Spleen (tissue), 11 donors: Measurements from ENCODE around the gene SF3B1. TPM values are rescaled to one million over a fixed set of nuclear protein-coding genes. Genes with fewer than 3 reads are reported as not detected.

Source experiments
- DNase-seq: peaks from one replicate; pipeline ENCODE4 v3.0.0-alpha.2; 2020
- H3K27ac ChIP-seq, 8 donors: fragments of 200-600 bp; sonication (generic) in 7 of 8; 1 replicate in 4 of 8; 2 replicates in 4 of 8; pipeline versions ENCODE4 v1.5.0 to v1.8.0; 2016 to 2021; ENCODE audit warnings: inconsistent platforms in 4 of 8, mild to moderate bottlenecking in 4 of 8, moderate library complexity in 1 of 8
- H3K27me3 ChIP-seq, 7 donors: fragments of 200-600 bp; sonication (generic) in 6 of 7; replicated peaks in 1 of 7; 1 replicate in 4 of 7; 2 replicates in 3 of 7; pipeline versions ENCODE4 v1.5.0 to v1.8.0; 2016 to 2021; ENCODE audit warnings: inconsistent platforms in 3 of 7, mild to moderate bottlenecking in 1 of 7
- H3K36me3 ChIP-seq, 6 donors: fragments of 200-600 bp; sonication (generic) in 5 of 6; 1 replicate in 4 of 6; 2 replicates in 2 of 6; pipeline versions ENCODE4 v1.5.0 to v1.8.0; 2016 to 2021; ENCODE audit warnings: inconsistent platforms in 2 of 6
- H3K4me1 ChIP-seq, 6 donors: fragments of 200-600 bp; sonication (generic) in 5 of 6; 1 replicate in 3 of 6; 2 replicates in 3 of 6; pipeline versions ENCODE4 v1.5.0 to v1.8.0; 2016 to 2021; ENCODE audit warnings: inconsistent platforms in 3 of 6
- H3K4me3 ChIP-seq, 8 donors: fragments of 200-600 bp; sonication (generic) in 7 of 8; 1 replicate in 4 of 8; 2 replicates in 4 of 8; pipeline versions ENCODE4 v1.5.0 to v1.8.0; 2016 to 2021; ENCODE audit warnings: inconsistent platforms in 4 of 8, mild to moderate bottlenecking in 4 of 8, moderate library complexity in 2 of 8
- H3K9me3 ChIP-seq, 8 donors: fragments of 200-600 bp; sonication (generic) in 7 of 8; 1 replicate in 4 of 8; 2 replicates in 4 of 8; pipeline versions ENCODE4 v1.5.0 to v1.8.0; 2016 to 2021; ENCODE audit warnings: inconsistent platforms in 4 of 8
- POLR2A ChIP-seq, 3 donors: fragments of 450-650 bp; IDR thresholded peaks; one replicate each; pipeline ENCODE4 v1.5.1; 2017; ENCODE audit warnings: antibody characterized with exemption in 3 of 3, mild to moderate bottlenecking in 1 of 3
- POLR2AphosphoS5 ChIP-seq, 3 donors: sonication (generic); formaldehyde crosslinking; IDR thresholded peaks; one replicate each; pipeline ENCODE4 v1.5.1; 2017; ENCODE audit warnings: antibody characterized with exemption in 3 of 3
- WGBS, 5 donors: extraction: QIAGEN DNeasy Blood & Tissue Kit in 3 of 5; methylation state at CpG; one replicate each; pipeline versions ENCODE4 v1.1.5 to v1.1.7; 2013 to 2018; 5-methylcytosine and 5-hydroxymethylcytosine counted together
- intact Hi-C: fragments of 100-400 bp; cut with DNase I; formaldehyde crosslinking; loops from one replicate; pipeline ENCODE4 v1.15.0; 2023; ENCODE audit warnings: low total_unique reads
- polyA plus RNA-seq, 3 donors: library from polyadenylated mRNA; stranded (reverse); fragments of 200-250 nt; gene quantifications; one replicate each; pipeline ENCODE4 v1.2.1, GENCODE V29; 2013
- total RNA-seq, 7 donors: library from RNA; depleted of rRNA in 3 of 7; stranded (reverse); fragments of >200 nt in 3 of 7; fragmentation: NEBNext Ultra II Directional in 4 of 7; extraction: Animal tissue kit (Norgen Biotek cat#: 25700) in 4 of 7; gene quantifications; one replicate each; pipeline versions ENCODE4 v1.1.0 to v1.2.1, GENCODE V29; 2016 to 2021
- TF ChIP-seq, protein P1 (sequence below), 11 experiments: fragments of 200-600 bp in 7 of 11; fragments of 450-650 bp in 4 of 11; sonication (generic) in 4 of 11; IDR thresholded peaks in 8 of 11; conservative IDR thresholded peaks in 3 of 11; 1 replicate in 7 of 11; 2 replicates in 4 of 11; pipeline versions ENCODE4 v1.4.0 to v1.8.0; 2016 to 2021; ENCODE audit warnings: antibody characterized with exemption in 11 of 11, inconsistent platforms in 4 of 11, mild to moderate bottlenecking in 1 of 11
- donor health status: healthy with polysubstance abuse.
- donor health status: DM: no; HTN: no; CAD: no; lungs with moderate emphysema.
- donor health status: DM: no; HTN: no; CAD: no.
- donor health status: Bipolar disorder and iron deficiency.
- donor health status: healthy.
- donor health status: DM: no; HTN: no; CAD: no.
- donor health status: DM: yes; HTN: yes; CAD: no.

Gene SF3B1
- total and polyA plus RNA-seq, 10 donors, result 256 to 1,150 (median 343) TPM

DNA sequence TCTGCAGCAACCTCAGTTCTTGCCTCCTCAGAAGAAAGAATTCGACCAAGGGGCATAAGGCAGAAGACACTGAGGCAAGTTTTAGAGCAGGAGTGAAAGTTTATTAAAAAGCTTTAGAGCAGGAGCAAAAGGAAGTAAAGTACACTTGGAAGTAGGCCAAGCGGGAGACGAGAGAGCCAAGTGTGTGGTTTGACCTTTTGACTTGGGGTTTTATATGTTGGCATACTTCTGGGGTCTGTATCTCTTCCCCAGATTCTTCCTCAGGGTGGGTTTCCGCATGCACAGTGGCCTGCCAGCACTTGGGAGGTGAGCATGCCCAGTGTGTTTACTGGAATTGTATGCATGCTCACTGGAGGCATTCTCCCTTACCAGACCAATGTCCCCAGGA lies 64.9 kb downstream of the SF3B1 start:
- TF ChIP-seq POLR2AphosphoS5 (IDR thresholded peaks at IDR 0.05), result no peak
- no peak for TF ChIP-seq POLR2A (IDR thresholded peaks at IDR 0.05)
- TF ChIP-seq, protein P1, sequence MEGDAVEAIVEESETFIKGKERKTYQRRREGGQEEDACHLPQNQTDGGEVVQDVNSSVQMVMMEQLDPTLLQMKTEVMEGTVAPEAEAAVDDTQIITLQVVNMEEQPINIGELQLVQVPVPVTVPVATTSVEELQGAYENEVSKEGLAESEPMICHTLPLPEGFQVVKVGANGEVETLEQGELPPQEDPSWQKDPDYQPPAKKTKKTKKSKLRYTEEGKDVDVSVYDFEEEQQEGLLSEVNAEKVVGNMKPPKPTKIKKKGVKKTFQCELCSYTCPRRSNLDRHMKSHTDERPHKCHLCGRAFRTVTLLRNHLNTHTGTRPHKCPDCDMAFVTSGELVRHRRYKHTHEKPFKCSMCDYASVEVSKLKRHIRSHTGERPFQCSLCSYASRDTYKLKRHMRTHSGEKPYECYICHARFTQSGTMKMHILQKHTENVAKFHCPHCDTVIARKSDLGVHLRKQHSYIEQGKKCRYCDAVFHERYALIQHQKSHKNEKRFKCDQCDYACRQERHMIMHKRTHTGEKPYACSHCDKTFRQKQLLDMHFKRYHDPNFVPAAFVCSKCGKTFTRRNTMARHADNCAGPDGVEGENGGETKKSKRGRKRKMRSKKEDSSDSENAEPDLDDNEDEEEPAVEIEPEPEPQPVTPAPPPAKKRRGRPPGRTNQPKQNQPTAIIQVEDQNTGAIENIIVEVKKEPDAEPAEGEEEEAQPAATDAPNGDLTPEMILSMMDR (IDR thresholded peaks at IDR 0.05 in 8 of 11, conservative IDR thresholded peaks at IDR 0.05 in 3 of 11), result no peak
- Histone ChIP-seq H3K36me3 (no peaks in the 10 kb centered on the region), H3K9me3 (no peaks in the 10 kb centered on the region), H3K27me3 (no peaks in the 10 kb centered on the region), H3K4me1 (peaks cover 0 to 12% (median 5%) of the 10 kb centered on the region in 6 donors), H3K27ac (no peak overlapping the region), H3K4me3 (no peak overlapping the region)
- intact Hi-C loops, result loop anchor here (10.0 kb wide), 1 partner anchor 185 kb away; no protein-coding TSS in a partner anchor
- DNase-seq, result no peak
- 36 to 49% (median 47%) methylated on average over 4 of the region's 4 CpGs for WGBS, 5 donors

DNA sequence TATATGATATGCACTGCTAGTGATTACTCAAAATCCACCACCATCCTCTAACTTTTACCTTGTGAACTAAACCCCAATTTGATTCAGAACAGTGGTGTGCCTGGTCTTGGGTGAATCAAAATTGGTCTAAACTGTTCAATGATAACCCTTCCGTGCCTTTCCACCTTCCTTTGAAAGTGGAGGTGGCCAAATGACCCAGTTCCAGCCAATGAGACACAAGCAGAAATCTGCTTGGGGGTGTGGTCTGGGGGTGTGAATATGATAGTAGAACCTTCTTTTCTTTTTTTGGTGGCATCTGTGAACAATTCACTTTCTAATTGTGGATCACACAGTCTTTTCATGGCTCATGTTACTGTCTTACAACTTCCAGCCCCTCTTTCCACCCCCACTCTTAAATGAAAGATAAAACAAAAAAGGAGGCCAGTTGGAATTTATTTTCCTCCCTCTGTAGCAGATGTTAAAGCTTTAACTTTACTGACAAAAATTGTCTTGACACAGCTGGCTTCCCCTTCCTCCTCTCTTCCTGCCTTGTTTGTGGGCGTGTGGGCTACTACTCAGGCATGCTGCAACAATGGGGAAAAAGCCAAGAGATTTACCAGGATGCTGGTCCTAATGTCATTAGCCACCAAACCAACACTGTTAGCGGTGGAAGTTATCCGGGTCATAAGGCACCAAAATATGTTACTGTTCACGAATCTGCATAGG lies 65.4 kb downstream of the SF3B1 start:
- Histone ChIP-seq H3K27me3 (no peaks in the 10 kb centered on the region), H3K9me3 (no peaks in the 10 kb centered on the region), H3K36me3 (no peaks in the 10 kb centered on the region), H3K27ac (no peak overlapping the region), H3K4me3 (no peak overlapping the region), H3K4me1 (peaks cover 0 to 12% (median 5%) of the 10 kb centered on the region in 6 donors)
- TF ChIP-seq, protein P1 (IDR thresholded peaks at IDR 0.05 in 8 of 11, conservative IDR thresholded peaks at IDR 0.05 in 3 of 11), result no peak
- DNase-seq, result no peak
- WGBS, 5 donors, result 35 to 57% (median 39%) methylated on average over 5 of the region's 5 CpGs
- intact Hi-C loops, result no loop called here

- 89 to 95% (median 93%) methylated on average over 6 of the region's 6 CpGs for WGBS, 5 donors
- H3K36me3 ChIP-seq, result no peaks in the 10 kb centered on the region
- no peak overlapping the region for H3K4me3 ChIP-seq
- peaks cover 0 to 12% (median 5%) of the 10 kb centered on the region in 6 donors for H3K4me1 ChIP-seq
- no peak overlapping the region for H3K27ac ChIP-seq
- no peaks in the 10 kb centered on the region for H3K27me3 ChIP-seq
- TF ChIP-seq POLR2AphosphoS5 (IDR thresholded peaks at IDR 0.05), result no peak
- no peak for TF ChIP-seq POLR2A (IDR thresholded peaks at IDR 0.05)
- TF ChIP-seq, protein P1 (IDR thresholded peaks at IDR 0.05 in 8 of 11, conservative IDR thresholded peaks at IDR 0.05 in 3 of 11), result no peak
- DNase-seq, result no peak
- intact Hi-C loops, result no loop called here
- no peaks in the 10 kb centered on the region for H3K9me3 ChIP-seq
These were observed 66.4 kb downstream of the SF3B1 start for GRCh38 chr2:197368412-197368811.

DNA sequence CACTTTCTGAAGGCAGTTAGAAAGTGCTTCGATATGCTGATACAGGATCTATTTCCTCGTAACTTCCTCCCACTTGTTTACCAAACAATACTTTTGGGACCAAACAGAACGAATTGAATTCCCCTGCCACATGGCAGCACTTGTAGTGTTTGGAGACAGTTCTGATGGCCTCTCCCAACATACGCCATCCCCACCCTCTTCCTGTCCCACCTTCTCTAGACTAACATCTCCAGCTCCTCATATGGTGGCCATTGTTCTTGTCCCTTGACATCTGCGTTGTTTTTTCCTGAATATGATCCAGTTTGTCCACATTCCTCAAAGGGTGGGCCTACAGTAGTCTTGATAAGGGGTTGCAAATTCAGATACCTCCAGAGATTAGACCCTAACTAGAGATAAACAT lies 70.8 kb downstream of the SF3B1 start:
- intact Hi-C loops, result no loop called here
- DNase-seq, result no peak
- no peaks in the 10 kb centered on the region for H3K36me3 ChIP-seq
- no peak overlapping the region for H3K27ac ChIP-seq
- no peaks in the 10 kb centered on the region for H3K4me1 ChIP-seq
- TF ChIP-seq, protein P1 (IDR thresholded peaks at IDR 0.05 in 8 of 11, conservative IDR thresholded peaks at IDR 0.05 in 3 of 11), result no peak
- TF ChIP-seq POLR2AphosphoS5 (IDR thresholded peaks at IDR 0.05) (no peak), POLR2A (IDR thresholded peaks at IDR 0.05) (no peak)
- no peaks in the 10 kb centered on the region for H3K9me3 ChIP-seq
- no peak overlapping the region for H3K4me3 ChIP-seq
- 52 to 79% (median 66%) methylated on average over 5 of the region's 5 CpGs for WGBS, 5 donors
- no peaks in the 10 kb centered on the region for H3K27me3 ChIP-seq
